Stimulated activated CD4-positive, alpha-beta T cell treated with anti-CD3 and anti-CD28 coated beads, Interleukin-12 subunit alpha, Interleukin-12 subunit beta, amount 100 ng/mL, for 24 hours (primary cell): ENCODE data around the gene ARHGEF40.

Source experiments
- DNase-seq, 2 experiments: peaks; one replicate each; pipeline ENCODE4 v3.0.0-alpha.2; 2020; ENCODE audit warnings: low read depth in 2 of 2

ARHGEF40 gene

DNA sequence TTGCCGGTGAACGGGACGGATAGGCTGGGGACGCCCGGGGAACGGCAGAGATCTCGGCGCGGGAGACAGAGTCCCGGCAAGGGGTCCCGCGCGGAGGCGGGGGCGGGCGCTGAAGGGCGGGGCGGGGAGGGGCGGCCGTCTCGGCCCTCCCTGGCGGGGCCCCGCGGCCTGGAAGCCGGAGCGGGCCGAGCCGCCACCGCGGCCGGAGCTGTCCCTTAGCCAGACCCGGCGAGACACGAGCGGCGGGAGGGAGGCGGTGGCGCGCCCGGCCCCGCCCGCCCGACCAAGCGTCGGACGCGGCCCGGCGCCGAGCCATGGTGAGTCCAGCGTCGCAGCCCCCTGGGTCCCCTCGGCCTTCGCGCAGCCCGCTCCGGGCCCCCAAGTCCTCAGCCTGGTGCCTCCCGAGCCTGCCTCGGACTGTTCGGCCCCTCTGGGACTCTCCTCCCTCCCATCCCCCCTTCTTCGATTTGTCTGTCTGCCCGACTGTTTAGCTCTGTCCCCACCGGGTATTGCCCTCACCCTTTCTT, at the start of gene ARHGEF40:
Gene ARHGEF40 (plus strand): TSS at position 222 of the 527 bp plus-strand sequence. CDS start 93 bp downstream, at position 315.
- no peak for DNase-seq

DNA sequence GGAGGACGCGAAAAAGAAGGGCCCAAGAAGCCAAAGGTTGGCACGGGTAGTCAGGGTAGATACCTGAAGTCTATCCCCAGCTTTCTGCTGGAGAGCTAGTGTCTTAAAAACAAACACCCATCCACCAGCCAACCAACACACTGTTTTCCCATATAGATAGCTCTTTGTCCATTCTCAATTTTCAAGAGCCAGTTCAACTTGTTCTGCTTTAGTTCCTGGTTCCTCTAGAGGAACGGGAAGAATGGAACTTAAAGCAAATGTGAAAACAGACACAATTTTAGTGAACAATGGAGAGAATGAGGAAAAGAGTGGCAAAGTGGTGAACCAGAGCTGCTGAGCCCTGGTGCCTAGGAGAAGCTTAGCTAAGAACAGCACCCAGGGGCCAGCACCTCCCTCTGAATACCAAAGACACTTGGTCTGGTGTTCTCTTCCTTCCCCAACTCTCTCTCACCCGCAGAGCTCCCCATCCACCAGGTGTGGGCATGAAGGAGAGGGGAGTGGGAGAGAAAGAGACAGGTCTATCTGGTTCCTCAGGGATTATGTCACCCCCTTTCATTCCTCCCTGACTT, 49.0 kb upstream of the ARHGEF40 start:
- no peak for DNase-seq

DNA sequence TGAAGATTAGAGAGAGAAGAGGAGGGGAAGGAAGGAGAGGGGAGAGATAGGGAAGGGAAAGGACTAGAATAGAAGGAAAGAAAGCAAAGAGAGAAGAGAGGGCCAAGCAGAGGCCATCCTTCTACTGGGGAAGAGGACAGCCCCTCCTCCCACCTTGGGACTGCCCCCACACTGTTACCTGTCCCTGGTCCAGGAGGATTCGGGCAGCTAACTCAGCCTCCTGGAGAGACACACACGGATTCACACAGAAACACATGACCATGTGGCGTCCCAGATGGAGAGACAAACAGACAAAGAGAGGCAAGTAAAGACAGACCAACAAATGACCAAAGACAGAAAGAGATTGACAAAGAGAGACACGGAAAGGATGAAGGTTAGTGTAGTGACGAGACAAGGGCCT, 47.4 kb upstream of the ARHGEF40 start:
- no peak for DNase-seq

DNA sequence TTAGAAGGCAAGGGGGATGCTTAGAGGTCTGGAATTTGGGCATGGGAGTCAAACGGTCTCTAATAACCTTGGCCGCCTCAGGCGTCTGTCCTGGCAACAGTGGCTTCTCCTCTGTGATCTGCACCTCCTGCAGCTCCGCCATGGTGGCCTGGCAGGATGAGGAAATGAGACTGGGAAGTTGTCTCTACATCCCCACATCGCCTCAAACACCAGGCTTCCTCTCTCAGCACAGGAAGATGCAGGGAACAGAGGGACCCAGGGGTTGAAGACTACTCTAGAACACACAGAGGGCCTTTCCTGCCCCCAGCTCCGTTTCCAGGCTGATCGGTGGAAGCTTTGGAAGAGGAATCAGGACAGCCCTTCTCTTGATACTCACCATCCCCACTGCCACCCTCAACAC, 46.9 kb upstream of the ARHGEF40 start:
- DNase-seq, result no peak

DNA sequence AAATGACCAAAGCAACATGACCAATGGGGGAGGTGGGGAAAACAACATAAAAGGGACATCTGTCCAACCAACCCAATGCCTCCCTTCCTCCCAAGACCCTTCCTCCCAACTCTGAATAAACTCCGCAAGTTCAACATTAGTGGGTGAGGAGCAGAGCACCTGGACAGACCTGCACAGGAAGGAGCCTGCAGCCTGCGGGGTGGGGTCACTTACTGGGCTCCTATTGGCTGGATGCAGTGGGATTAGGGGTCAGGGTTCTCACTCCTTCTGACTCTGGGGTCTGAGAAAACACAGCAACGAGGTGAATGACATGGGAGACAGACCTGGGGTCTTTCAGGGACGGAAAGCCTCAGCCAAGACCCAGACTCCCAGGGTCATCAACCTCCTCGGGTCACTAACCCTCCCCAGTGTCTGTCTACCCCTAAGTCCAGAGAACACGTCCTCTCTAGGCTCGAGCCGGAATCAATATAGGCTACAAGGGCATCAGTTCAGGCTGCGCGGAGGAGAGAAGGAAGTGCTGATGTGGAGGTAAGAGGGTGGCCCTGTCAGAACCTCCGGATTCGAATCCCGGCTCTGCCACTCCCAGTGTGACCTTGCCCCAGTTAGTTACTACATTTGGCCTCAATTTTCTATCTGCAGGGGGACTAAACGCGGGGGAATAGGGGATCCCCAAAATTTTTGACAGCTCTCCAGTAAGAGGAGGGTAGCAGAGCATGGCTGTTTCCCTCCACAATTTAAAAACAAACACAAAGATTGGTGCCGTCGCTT, 46.1 kb upstream of the ARHGEF40 start:
- DNase-seq, result peak in 1 of 2 experiments; percentile 9

DNA sequence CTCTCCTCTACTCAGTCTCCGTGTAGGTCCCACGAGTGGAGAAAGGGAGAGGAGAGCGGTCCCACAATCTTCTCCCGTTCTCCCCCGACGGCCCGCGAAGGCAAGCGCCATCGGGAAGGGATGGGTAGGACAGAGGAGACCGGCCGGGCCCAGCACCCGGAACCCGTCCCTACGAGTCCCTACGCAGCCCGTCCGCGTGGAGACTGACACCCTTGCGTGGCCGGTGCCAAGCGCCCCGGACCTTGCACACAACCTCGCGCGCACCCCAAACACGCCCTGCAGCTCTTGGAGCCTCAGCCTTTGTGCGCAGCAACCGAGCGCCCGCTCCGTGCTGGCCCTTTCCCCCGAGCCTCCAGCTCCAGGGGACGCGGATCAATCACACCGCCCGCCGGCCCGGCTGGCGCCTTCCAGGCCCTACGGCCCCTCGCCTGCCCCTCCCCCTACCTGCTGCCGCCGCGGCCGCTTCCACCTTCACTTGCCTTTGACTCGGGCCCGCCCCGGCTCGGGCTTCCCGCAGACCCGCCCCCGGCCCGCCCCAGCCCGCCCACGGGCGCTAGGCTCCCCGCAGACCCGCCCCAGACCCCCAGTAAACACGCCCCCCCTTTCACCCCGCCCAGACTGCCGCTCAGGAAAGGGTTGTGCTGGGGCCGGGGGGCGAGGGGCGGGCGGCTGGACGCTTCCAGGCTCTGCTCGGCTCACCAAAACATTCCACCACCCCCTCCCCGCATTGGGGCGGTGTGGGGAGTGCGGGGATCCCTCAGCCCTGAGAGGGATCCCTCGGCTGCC, 45.3 kb upstream of the ARHGEF40 start, which contains the start of gene NDRG2:
Gene NDRG2 (minus strand): TSS at position 477 of the 786 bp plus-strand sequence. CDS start 1,746 bp downstream, outside the sequence.
- DNase-seq, result peak; percentile 29 to 55

DNA sequence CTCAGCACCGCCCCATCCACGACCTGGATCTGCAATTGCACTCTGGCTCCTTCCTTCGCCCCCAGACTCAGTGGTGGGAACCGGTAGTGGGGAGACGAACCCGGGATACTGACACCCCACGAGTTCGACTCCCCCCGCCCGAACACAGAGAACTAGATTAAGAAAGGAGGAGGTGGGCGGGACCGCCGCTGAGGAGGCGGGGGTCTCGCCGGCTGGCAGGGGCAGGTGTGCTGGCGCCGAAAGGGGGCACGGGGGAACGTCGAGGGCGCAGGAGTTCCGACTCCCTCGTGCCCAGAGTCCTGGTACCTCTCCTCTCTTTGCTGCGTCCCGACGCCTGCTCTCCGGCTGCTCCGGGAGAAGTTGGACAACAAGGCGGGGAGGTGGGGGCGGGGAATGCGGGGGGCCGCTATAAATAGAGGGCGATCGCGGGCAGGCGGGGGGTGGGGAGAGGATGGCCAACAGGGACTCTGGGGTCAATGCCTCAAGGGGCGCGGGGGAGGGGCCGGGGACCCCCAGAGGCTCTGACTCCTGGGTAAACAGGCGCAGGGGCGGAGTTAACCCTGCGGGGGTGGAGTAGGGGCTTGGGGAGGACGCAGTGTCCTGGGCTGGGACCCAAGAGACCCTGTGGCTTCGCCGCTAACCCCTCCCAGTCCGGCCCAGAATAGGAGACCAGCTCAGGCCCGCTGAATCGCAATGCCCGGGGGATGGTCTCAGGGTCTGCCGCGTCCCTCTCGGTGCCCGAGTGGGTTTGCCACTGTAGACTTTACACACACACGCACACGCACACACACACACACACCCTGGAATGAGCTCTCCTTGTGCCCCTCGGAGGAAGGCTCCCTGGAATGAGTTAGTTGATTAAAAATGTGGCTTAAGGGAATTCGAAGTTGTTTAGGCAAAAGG, 44.5 kb upstream of the ARHGEF40 start:
- DNase-seq, result no peak

DNA sequence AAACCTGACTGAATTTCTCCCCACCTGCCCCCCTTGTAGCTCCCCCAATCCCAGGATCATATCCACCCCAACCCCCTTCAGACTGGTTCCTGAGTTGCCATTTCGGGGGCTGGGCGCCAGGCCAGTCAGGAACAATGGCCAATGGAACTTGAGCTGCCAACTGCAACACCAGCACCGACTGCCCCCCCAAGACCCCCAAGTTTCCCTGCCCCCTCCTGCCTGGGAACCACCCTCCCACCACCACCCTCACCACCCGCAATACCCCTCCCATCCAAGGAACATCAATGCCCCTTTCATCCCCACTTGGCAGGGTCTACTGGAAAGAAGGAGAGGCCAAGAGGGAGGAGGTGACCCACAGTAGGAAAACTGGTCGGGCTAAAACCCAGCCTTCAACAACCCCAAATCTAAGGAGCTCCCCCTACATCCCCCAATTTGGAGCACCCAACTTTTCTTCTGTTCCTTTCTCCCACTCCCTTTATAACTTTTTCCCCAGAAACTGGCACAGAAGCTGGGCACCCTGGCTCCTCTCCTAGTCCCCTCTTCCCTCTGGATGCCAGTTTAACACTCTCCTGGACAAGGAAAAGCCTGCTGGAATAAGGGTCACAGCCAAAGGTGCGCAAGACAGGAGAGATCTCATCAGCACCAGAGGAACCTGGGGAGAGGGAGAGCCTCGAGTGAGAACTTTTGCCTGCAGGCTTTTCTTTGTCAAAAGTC, 43.7 kb upstream of the ARHGEF40 start:
- no peak for DNase-seq

DNA sequence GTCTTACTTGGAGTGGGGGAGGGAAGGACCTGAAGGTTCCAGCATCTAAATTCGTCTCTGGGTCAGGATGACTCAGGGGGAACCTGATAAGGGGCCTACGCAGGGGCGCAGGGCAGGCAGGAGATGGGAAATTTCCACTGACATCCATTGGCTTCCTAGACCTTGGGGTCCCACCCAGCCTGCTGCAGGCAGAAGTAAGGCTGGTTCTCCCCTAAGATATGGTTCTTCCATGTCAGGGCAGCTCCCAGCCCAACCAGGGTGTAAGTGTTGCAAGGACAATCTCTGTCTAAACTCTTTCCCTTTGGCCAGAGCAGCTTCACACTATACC, 43.2 kb upstream of the ARHGEF40 start:
- no peak for DNase-seq

DNA sequence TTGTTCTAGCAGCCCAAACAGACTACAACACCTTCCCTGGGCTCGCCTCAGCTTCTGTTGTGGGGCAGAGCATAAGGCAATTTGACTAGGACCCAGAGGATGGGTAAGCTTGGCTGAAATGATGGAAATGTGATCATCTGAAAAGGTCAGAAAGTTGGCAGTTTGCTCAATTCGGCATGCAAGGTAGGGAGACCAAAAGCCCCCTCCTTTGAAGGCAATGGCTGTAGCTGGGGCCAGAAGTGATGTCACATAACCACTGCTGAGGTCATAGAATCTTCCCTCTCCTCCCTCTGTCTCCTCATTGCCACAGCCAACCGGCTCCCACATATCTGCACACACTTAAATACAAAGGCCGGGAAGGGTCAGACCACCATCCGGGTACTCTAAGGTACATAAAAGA, 40.2 kb upstream of the ARHGEF40 start, which contains the start of gene TPPP2:
Gene TPPP2 (plus strand): TSS at position 301 of the 400 bp plus-strand sequence. CDS start 365 bp downstream, outside the sequence.
- DNase-seq, result no peak

DNA sequence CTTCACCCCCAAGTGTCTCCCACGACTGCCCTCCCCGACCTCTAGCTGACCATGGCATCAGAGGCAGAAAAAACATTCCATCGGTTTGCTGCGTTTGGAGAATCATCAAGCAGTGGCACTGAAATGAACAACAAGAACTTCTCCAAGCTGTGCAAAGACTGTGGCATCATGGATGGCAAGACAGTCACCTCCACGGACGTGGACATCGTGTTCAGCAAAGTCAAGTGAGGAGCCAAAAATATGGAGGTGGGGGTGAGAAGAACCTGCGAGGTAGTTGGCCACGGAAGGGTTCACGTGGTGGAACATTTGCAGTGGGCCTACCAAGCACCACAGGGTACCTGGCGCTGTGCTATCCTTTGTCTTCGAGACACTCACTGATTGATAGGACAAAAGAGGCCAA, 39.6 kb upstream of the ARHGEF40 start:
- no peak for DNase-seq

DNA sequence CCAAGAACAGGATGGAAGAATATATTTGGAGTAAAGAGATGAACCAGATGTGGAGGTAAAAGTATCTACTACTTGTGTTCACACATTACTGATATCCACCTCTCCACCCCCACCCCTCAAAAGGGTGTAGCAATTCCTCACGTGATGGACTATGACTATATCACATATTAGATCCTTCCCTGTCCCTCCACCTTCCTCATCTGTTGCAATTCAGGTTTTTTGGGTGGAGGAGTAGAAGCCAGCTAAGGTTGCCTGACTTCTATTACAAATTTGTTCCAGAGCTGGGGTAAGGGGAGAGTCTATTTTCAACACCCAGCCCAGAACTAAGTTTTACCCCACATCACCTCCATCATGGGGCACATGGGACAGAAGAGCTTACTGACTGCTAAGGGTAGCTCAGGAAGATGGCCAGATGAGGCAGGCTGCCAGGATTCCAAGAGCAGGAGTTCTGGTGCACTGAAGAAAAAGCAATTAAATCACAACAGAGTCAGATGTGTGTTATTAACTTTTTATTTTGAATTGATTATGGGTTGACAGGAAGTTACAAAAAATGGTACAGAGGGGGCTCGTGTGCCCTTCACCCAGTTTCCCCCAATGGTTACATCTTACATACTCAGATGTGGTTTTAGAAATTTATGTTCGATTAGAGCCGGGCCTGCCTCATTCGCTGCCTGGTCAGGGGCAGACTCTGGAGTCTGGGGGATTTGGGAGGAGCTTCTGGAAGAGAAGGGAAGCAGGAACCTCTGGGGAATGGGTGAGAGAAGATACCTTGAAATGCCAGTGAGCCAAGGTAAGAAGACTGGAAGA, 37.6 kb upstream of the ARHGEF40 start:
- DNase-seq, result no peak

DNA sequence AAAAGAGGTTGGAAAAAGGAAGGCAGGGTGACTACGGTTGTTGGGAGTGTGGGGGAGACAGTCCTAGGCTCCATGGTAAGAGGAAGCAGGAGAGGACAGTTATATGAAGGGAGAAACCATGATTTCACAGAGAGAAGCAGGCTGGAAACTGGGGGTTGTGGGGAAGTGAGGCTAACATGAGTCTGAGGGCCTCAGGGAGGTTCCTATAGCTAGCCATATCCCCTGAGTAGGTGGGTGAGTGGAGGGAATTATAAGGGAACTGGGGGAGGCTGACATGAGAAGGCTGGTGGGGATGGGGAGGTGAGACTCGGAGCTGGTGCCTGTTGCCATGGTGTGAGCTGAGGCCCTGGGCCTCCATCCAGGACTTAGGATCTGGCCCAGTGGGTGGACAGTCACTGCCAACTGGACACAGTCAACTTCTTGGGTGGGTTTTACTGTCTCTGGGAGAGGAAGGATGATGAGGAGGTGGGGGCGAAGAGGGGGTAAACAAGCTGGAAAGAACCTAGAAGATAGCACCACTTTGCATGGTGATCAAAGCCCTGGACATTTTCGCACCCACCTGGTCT, 36.9 kb upstream of the ARHGEF40 start:
- no peak for DNase-seq

DNA sequence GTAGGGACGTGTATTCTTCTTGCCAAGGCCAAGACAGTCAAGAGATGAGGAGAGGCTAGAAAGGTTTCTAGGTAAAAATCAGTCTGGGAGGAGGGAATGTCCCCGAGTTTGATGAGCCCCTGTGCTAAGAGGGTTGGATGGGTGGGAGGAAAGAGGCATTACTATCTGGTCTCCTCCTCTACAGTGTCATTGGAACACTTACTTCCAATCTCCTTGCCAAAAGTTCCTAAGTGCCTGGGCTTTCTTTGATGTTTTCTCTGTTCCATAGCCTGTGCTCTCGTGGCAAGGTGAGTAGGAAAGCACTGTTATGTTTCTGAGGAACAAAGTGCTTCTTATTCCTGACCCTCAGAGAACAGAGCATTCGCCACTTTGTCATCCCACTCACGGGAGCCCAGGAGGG, 35.4 kb upstream of the ARHGEF40 start, which contains the start of gene RNASE13:
Gene RNASE13 (minus strand): TSS at position 101 of the 400 bp plus-strand sequence. CDS start 519 bp downstream, outside the sequence.
- no peak for DNase-seq

DNA sequence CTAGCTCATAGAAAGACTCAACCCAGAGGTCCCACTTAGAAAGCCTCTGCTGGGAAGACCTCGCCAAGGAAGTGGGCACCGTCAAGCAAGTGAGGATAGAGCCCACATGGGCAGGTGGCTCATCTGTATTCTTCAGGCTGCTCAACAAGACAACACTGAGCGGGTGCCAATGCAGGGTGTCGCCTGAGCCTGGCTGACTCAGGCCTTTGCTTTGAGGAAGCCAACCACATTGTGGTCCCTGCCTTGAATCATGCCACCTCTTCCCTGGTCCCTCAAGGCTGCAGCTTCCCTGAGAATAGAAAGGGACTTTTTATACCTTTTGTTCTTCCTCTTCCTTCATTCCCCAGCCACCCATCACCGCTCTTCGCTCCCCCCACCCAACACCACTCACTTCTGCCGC, 33.4 kb upstream of the ARHGEF40 start:
- no peak for DNase-seq

DNA sequence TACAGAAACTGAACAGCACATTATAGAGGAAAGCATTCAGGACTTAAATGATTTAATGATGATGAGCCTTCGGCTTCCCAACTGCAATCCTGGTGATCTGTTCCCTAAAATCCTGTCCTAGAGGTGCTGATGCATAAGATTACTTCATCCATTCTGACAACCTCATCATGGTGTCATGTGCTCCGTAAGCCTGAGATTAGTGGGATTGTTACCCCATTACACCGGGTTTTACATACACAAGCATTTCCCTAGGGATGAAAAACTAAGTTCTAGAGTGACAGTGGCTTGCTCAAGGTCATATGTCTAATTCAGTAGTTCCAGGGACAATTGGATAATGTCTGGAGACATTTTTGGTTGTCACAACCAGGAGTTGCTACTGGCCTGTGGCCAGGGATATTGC, 32.9 kb upstream of the ARHGEF40 start:
- no peak for DNase-seq

DNA sequence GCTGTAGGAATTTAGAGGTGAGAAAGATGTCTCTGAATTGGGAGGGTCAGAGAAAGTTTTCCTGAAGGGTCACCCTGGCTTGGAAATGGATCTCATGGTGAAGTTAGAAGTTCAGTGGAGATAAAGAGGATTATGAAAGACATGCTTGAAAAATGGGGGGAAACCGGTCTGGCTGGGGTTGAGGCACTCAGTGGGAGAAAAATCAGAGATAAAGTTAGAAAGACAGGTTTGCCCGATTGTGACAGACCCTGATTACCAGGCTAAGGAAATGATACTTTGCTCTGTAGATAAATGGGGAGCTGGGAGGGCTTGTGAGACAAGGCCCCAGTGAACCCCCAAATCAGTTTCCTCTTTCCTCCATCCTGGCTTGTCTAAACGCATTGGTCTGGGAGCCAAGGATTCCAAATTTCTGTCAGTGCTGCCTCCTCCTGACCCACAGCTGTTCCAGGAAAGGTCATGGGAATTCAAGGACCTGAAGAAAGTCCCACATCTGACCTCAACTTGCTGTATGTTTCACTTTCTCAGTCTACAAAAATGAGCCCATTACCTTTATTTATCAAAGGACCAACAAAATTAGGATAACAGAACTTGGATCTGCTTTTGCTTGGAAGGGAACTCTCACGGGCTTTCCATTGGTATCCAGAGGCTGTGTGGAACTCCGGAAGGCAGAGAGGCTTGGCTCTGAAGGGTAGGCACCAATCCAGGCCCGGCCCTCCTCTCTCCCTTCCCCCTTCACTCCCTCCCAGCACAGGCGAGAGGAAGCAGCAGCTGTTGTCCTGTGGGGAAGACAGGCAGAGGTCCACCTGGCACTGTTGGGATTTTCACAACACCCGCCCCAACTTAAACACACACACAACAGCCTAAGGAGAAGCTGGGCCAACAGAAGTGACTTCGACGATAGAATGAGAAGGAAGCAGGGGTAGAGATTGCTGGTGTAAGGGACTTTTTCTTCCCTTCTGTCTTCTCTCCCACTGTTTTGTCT, 31.4 kb upstream of the ARHGEF40 start:
- no peak for DNase-seq
